K562 (cell line): ENCODE measurements around the gene KDM2B. TPM values are rescaled to one million over a fixed set of nuclear protein-coding genes. Genes with fewer than 3 reads are reported as not detected.

Experiments used
- AFF1 ChIP-seq, 2 experiments: fragments of 450-650 bp; IDR thresholded peaks; 2 replicates each; pipeline ENCODE4 v1.6.1; 2018; ENCODE audit warnings: mild to moderate bottlenecking in 2 of 2, low read depth in 1 of 2; ENCODE audit not compliant: partially characterized antibody in 2 of 2
- ATF7 ChIP-seq: fragments of 450-650 bp; IDR thresholded peaks from 2 replicates; pipeline ENCODE4 v1.7.1; 2014; ENCODE audit warnings: mild to moderate bottlenecking, moderate library complexity
- CCAR2 ChIP-seq: fragments of 200-400 bp; formaldehyde crosslinking; IDR thresholded peaks from 2 replicates; pipeline ENCODE4 v1.6.1; 2017; ENCODE audit warnings: mild to moderate bottlenecking, low read depth, low read length
- GMEB1 ChIP-seq: fragments of 250-450 bp; sonication (Bioruptor Pico); IDR thresholded peaks from 2 replicates; pipeline ENCODE4 v1.4.0; 2020; ENCODE audit warnings: mild to moderate bottlenecking
- HNRNPL ChIP-seq: fragments of 200-400 bp; formaldehyde crosslinking; IDR thresholded peaks from 2 replicates; pipeline ENCODE4 v1.6.1; 2017; ENCODE audit warnings: low read depth, mild to moderate bottlenecking, low read length
- RUNX1 ChIP-seq: sonication (generic); IDR thresholded peaks from 2 replicates; pipeline ENCODE4 v1.6.1; 2016; ENCODE audit warnings: antibody characterized with exemption, low read depth
- SNIP1 ChIP-seq: fragments of 450-650 bp; IDR thresholded peaks from 2 replicates; pipeline ENCODE4 v1.7.1; 2017; ENCODE audit warnings: low read depth, mild to moderate bottlenecking
- ZBTB43 ChIP-seq: sonication (generic); formaldehyde crosslinking; IDR thresholded peaks from 2 replicates; pipeline ENCODE4 v1.8.0; 2023; ENCODE audit warnings: mild to moderate bottlenecking, missing genetic modification reagents
- ZNF41 ChIP-seq: fragments of 250-450 bp; sonication (Bioruptor Pico); conservative IDR thresholded peaks from 2 replicates; pipeline ENCODE4 v1.4.0; 2020; ENCODE audit warnings: mild to moderate bottlenecking
- ZNF778 ChIP-seq: fragments of 450-650 bp; formaldehyde crosslinking; IDR thresholded peaks from 2 replicates; pipeline ENCODE4 v1.4.0; 2020; ENCODE audit warnings: mild to moderate bottlenecking, moderate library complexity
- polyA plus RNA-seq, 8 experiments: library from polyadenylated mRNA; depleted of rRNA in 4 of 8; stranded (reverse) in 5 of 8; unstranded in 3 of 8; fragments of >200 nt; fragmentation: Nextera tagmentation in 2 of 8; fragmentation: Illumina TruSeq in 1 of 8; extraction: Ambion mirVana in 2 of 8; extraction: Trizol in 1 of 8; gene quantifications; 2 replicates each; pipeline versions ENCODE4 v1.2.1 to v1.2.3, GENCODE V29; 2011 to 2014; ENCODE audit warnings: inconsistent platforms in 1 of 8, missing spikeins in 1 of 8
- total RNA-seq, 7 experiments: library from RNA; depleted of rRNA in 6 of 7; stranded (reverse); fragments of >200 nt in 6 of 7; fragmentation: Illumina TruSeq in 2 of 7; extraction: Trizol in 2 of 7; gene quantifications; 2 replicates each; pipeline versions ENCODE4 v1.2.1 to v1.2.3, GENCODE V29; 2011 to 2021; ENCODE audit warnings: low replicate concordance in 1 of 7
- TF ChIP-seq, protein P1 (sequence below): conservative IDR thresholded peaks from 2 replicates; pipeline ENCODE4 v1.6.1; 2011; ENCODE audit warnings: low read depth, mild to moderate bottlenecking, low read length; ENCODE audit not compliant: control insufficient read depth
- TF ChIP-seq, protein P2 (sequence below), 2 experiments: IDR thresholded peaks; 2 replicates each; pipeline ENCODE4 v1.6.1; 2012; ENCODE audit warnings: improper control_type of control experiment in 2 of 2, low read depth in 2 of 2, low read length in 2 of 2, borderline replicate concordance in 1 of 2
- TF ChIP-seq, protein P3 (sequence below): fragments of 250-450 bp; sonication (Bioruptor Pico); IDR thresholded peaks from 2 replicates; pipeline ENCODE4 v1.8.0; 2022; ENCODE audit warnings: inconsistent platforms

Gene KDM2B
- total and polyA plus RNA-seq, 9 of the 15 experiments (the other 6 are each of a cell fraction or from before 2014, with no cell fraction given) = 7.4 to 50.5 (median 22.5) TPM

- TF ChIP-seq CCAR2 = no peak
- no peak for TF ChIP-seq ZNF41 (CRISPR knock-in tag)
- no peak for TF ChIP-seq ZNF778
- TF ChIP-seq AFF1 (IDR thresholded peaks at IDR 0.05; ENCODE audit: low read depth in 1 of 2, partially characterized antibody in 2 of 2) = no peak
- TF ChIP-seq ZBTB43 = no peak
- TF ChIP-seq GMEB1 (CRISPR knock-in tag) = peak; percentile 41
- TF ChIP-seq, protein P1, sequence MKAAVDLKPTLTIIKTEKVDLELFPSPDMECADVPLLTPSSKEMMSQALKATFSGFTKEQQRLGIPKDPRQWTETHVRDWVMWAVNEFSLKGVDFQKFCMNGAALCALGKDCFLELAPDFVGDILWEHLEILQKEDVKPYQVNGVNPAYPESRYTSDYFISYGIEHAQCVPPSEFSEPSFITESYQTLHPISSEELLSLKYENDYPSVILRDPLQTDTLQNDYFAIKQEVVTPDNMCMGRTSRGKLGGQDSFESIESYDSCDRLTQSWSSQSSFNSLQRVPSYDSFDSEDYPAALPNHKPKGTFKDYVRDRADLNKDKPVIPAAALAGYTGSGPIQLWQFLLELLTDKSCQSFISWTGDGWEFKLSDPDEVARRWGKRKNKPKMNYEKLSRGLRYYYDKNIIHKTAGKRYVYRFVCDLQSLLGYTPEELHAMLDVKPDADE = peak; percentile 60; the same call in 1 of the 2 replicates
- TF ChIP-seq, protein P2, sequence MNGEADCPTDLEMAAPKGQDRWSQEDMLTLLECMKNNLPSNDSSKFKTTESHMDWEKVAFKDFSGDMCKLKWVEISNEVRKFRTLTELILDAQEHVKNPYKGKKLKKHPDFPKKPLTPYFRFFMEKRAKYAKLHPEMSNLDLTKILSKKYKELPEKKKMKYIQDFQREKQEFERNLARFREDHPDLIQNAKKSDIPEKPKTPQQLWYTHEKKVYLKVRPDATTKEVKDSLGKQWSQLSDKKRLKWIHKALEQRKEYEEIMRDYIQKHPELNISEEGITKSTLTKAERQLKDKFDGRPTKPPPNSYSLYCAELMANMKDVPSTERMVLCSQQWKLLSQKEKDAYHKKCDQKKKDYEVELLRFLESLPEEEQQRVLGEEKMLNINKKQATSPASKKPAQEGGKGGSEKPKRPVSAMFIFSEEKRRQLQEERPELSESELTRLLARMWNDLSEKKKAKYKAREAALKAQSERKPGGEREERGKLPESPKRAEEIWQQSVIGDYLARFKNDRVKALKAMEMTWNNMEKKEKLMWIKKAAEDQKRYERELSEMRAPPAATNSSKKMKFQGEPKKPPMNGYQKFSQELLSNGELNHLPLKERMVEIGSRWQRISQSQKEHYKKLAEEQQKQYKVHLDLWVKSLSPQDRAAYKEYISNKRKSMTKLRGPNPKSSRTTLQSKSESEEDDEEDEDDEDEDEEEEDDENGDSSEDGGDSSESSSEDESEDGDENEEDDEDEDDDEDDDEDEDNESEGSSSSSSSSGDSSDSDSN (IDR thresholded peaks at IDR 0.05; ENCODE audit: borderline replicate concordance in 1 of 2, low read depth in 2 of 2, low read length in 2 of 2) = peak in 1 of 2 experiments; percentile 43; a peak in 3 of 4 replicates
- peak; percentile 52; the same call in 1 of the 2 replicates for TF ChIP-seq HNRNPL
- no peak for TF ChIP-seq RUNX1
- TF ChIP-seq, protein P3, sequence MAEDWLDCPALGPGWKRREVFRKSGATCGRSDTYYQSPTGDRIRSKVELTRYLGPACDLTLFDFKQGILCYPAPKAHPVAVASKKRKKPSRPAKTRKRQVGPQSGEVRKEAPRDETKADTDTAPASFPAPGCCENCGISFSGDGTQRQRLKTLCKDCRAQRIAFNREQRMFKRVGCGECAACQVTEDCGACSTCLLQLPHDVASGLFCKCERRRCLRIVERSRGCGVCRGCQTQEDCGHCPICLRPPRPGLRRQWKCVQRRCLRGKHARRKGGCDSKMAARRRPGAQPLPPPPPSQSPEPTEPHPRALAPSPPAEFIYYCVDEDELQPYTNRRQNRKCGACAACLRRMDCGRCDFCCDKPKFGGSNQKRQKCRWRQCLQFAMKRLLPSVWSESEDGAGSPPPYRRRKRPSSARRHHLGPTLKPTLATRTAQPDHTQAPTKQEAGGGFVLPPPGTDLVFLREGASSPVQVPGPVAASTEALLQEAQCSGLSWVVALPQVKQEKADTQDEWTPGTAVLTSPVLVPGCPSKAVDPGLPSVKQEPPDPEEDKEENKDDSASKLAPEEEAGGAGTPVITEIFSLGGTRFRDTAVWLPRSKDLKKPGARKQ = no peak
- no peak for TF ChIP-seq SNIP1
- TF ChIP-seq ATF7 = peak; percentile 55; the same call in 1 of the 2 replicates
These were observed 45.4 kb upstream of the KDM2B start, which contains the start of gene ORAI1 (continued) for GRCh38 chr12:121626087-121626852.
